ENCODE results near the gene NHERF2.
A peak's percentile ranks its signal among the peaks of the same experiment; 100 is the strongest.

The NHERF2 gene

GRCh38 chr16:2026461-2027023 lies at the start of gene NHERF2:
Gene NHERF2, plus strand, starts transcription at chr16:2026902. Its CDS starts 104 bp downstream, at chr16:2027006.
- DNase-seq = peak in 1 of 2 experiments; percentile 18

GRCh38 chr16:1976951-1977874 lies 49.5 kb upstream of the NHERF2 start:
- DNase-seq = no peak

- no peak for DNase-seq
These were observed 48.8 kb upstream of the NHERF2 start for GRCh38 chr16:1977875-1978268.

GRCh38 chr16:1978476-1979120 lies 48.1 kb upstream of the NHERF2 start:
- DNase-seq = no peak

- DNase-seq = no peak
These were observed 47.3 kb upstream of the NHERF2 start for GRCh38 chr16:1979271-1980029.

- DNase-seq = no peak
These were observed 46.5 kb upstream of the NHERF2 start for GRCh38 chr16:1980030-1980769.

GRCh38 chr16:1980770-1981087 lies 46.0 kb upstream of the NHERF2 start:
- DNase-seq = no peak

- DNase-seq = no peak
These were observed 45.3 kb upstream of the NHERF2 start, which contains the start of gene NOXO1 for GRCh38 chr16:1981398-1981836. Gene NOXO1, minus strand, starts transcription at chr16:1981469. Its CDS starts 290 bp downstream, at chr16:1981179.

- no peak for DNase-seq
These were observed 44.7 kb upstream of the NHERF2 start for GRCh38 chr16:1982013-1982433.

GRCh38 chr16:1982991-1983543 lies 43.6 kb upstream of the NHERF2 start:
- DNase-seq = no peak

- DNase-seq = peak; percentile 45 to 92
These were observed 43.0 kb upstream of the NHERF2 start, which contains the start of gene GFER for GRCh38 chr16:1983544-1984346. Gene GFER, plus strand, starts transcription at chr16:1984193. Its CDS starts 26 bp downstream, at chr16:1984219.

- DNase-seq = no peak
These were observed 42.1 kb upstream of the NHERF2 start for GRCh38 chr16:1984347-1985225.

- DNase-seq = no peak
These were observed 41.1 kb upstream of the NHERF2 start for GRCh38 chr16:1985466-1986150.

- no peak for DNase-seq
These were observed 39.5 kb upstream of the NHERF2 start for GRCh38 chr16:1987198-1987597.

GRCh38 chr16:1989209-1990100 lies 37.2 kb upstream of the NHERF2 start, which contains the start of gene SYNGR3:
Gene SYNGR3, plus strand, starts transcription at chr16:1989970. Its CDS starts 133 bp downstream, at chr16:1990103.
- no peak for DNase-seq

- no peak for DNase-seq
These were observed 36.7 kb upstream of the NHERF2 start for GRCh38 chr16:1990101-1990350.

GRCh38 chr16:1990351-1991134 lies 36.2 kb upstream of the NHERF2 start:
- DNase-seq = no peak

All from NCI-H446 (cell line).